ENCODE results near the gene MYH7B. TPM values are rescaled to one million over a fixed set of nuclear protein-coding genes. Genes with fewer than 3 reads are reported as not detected.

Gene MYH7B
- total and polyA plus RNA-seq, 2 experiments from 2014 or later, result 0.10 to 1.1 TPM

DNA sequence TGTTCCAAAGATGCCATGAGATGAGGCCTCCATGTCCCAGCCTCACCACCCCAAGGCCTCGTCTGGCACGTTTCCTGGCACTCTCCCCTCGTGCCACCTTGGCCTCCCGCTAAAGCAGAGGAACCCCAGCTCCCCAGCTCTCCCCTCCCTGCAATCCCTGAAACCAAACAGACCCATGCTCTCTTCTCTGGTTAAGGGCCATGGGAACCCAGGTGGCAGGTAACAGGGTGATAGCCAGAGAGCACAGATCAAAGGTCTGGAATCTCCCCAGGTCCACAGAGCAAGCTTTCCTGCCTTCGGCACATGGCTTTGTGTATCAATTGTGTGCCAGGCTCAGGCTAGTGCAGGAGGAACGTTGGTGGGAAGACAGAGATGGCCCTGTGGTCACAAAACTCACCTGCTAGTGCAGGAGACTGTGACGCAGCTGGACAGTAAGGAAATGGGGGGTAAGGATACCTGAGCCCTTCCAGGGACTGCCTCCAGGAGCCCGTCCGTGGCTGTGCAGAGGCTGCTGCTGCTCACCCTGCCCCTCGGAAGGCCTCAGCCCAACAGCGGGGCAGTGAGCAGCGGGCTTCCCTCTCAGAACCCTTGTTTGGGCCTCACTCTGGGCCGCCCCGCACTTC lies 39.0 kb downstream of the MYH7B start (continued):
- TF ChIP-seq STAT1 (IDR thresholded peaks at IDR 0.05; ENCODE audit: unreplicated experiment) (no peak), JUNB (IDR thresholded peaks at IDR 0.05; ENCODE audit: unreplicated experiment) (no peak), NANOG (IDR thresholded peaks at IDR 0.05; ENCODE audit: borderline replicate concordance) (no peak)
- TF ChIP-seq, protein P1, sequence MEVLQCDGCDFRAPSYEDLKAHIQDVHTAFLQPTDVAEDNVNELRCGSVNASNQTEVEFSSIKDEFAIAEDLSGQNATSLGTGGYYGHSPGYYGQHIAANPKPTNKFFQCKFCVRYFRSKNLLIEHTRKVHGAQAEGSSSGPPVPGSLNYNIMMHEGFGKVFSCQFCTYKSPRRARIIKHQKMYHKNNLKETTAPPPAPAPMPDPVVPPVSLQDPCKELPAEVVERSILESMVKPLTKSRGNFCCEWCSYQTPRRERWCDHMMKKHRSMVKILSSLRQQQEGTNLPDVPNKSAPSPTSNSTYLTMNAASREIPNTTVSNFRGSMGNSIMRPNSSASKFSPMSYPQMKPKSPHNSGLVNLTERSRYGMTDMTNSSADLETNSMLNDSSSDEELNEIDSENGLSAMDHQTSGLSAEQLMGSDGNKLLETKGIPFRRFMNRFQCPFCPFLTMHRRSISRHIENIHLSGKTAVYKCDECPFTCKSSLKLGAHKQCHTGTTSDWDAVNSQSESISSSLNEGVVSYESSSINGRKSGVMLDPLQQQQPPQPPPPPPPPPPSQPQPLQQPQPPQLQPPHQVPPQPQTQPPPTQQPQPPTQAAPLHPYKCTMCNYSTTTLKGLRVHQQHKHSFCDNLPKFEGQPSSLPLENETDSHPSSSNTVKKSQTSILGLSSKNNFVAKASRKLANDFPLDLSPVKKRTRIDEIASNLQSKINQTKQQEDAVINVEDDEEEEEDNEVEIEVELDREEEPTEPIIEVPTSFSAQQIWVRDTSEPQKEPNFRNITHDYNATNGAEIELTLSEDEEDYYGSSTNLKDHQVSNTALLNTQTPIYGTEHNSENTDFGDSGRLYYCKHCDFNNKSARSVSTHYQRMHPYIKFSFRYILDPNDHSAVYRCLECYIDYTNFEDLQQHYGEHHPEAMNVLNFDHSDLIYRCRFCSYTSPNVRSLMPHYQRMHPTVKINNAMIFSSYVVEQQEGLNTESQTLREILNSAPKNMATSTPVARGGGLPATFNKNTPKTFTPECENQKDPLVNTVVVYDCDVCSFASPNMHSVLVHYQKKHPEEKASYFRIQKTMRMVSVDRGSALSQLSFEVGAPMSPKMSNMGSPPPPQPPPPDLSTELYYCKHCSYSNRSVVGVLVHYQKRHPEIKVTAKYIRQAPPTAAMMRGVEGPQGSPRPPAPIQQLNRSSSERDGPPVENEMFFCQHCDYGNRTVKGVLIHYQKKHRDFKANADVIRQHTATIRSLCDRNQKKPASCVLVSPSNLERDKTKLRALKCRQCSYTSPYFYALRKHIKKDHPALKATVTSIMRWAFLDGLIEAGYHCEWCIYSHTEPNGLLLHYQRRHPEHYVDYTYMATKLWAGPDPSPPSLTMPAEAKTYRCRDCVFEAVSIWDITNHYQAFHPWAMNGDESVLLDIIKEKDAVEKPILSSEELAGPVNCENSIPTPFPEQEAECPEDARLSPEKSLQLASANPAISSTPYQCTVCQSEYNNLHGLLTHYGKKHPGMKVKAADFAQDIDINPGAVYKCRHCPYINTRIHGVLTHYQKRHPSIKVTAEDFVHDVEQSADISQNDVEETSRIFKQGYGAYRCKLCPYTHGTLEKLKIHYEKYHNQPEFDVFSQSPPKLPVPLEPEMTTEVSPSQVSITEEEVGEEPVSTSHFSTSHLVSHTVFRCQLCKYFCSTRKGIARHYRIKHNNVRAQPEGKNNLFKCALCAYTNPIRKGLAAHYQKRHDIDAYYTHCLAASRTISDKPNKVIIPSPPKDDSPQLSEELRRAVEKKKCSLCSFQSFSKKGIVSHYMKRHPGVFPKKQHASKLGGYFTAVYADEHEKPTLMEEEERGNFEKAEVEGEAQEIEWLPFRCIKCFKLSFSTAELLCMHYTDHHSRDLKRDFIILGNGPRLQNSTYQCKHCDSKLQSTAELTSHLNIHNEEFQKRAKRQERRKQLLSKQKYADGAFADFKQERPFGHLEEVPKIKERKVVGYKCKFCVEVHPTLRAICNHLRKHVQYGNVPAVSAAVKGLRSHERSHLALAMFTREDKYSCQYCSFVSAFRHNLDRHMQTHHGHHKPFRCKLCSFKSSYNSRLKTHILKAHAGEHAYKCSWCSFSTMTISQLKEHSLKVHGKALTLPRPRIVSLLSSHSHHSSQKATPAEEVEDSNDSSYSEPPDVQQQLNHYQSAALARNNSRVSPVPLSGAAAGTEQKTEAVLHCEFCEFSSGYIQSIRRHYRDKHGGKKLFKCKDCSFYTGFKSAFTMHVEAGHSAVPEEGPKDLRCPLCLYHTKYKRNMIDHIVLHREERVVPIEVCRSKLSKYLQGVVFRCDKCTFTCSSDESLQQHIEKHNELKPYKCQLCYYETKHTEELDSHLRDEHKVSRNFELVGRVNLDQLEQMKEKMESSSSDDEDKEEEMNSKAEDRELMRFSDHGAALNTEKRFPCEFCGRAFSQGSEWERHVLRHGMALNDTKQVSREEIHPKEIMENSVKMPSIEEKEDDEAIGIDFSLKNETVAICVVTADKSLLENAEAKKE (CRISPR knock-in tag; IDR thresholded peaks at IDR 0.05), result no peak

DNA sequence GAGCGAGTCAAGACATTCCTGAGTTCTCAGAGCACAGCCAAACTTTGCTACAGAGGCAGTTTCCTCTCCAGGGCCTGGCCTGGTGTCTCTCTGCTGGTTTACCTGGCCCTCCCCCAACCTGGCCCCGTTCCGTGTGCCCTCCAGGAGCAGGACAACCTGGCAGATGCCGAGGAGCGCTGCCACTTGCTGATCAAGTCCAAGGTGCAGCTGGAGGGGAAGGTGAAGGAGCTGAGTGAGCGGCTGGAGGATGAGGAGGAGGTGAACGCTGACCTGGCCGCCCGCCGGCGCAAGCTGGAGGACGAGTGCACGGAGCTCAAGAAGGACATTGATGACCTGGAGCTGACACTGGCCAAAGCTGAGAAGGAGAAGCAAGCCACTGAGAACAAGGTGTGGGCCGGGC lies 39.5 kb downstream of the MYH7B start:
- H3K9me2 ChIP-seq (ENCODE audit: insufficient read depth), result no peaks in the 10 kb centered on the region
- no peak overlapping the region for H3K27ac Mint-ChIP-seq
- H3K4me3 Mint-ChIP-seq, result no peak overlapping the region
- ATAC-seq, result no peak
- 0 out of 2 replicates have a peak, but pooled peaks cover 6% of the 10 kb centered on the region for H3F3A ChIP-seq (replicated peaks; ENCODE audit: low read depth)
- H3K4me3 ChIP-seq, result no peak overlapping the region
- H3K4me2 ChIP-seq, result no peak overlapping the region
- H3K9me3 Mint-ChIP-seq, result peaks cover 4% of the 10 kb centered on the region; the same call in 2 of the 3 replicates
- TF ChIP-seq CTCF (conservative IDR thresholded peaks at IDR 0.05; ENCODE audit: low read depth in 2 of 2) (no peak), NANOG (IDR thresholded peaks at IDR 0.05; ENCODE audit: borderline replicate concordance) (no peak), REST (IDR thresholded peaks at IDR 0.05; ENCODE audit: unreplicated experiment) (no peak), CREB1 (CRISPR knock-in tag; IDR thresholded peaks at IDR 0.05; ENCODE audit: low read depth) (no peak), ZNF114 (CRISPR knock-in tag; IDR thresholded peaks at IDR 0.05) (no peak), STAT1 (IDR thresholded peaks at IDR 0.05; ENCODE audit: unreplicated experiment) (no peak)
- no peaks in the 10 kb centered on the region for H4K20me1 ChIP-seq (replicated peaks; ENCODE audit: insufficient read depth)
- H3K27me3 ChIP-seq (ENCODE audit: insufficient read depth), result no peaks in the 10 kb centered on the region
- H3K79me2 ChIP-seq (replicated peaks; ENCODE audit: insufficient read depth), result no peaks in the 10 kb centered on the region
- H3K27ac ChIP-seq (ENCODE audit: low read depth), result no peak overlapping the region
- no peak for DNase-seq (ENCODE audit: low spot score)
- H3K27me3 Mint-ChIP-seq (ENCODE audit: insufficient read depth, low read depth, poor library complexity), result peaks cover 38% of the 10 kb centered on the region
- H3K4me1 Mint-ChIP-seq, result peaks cover 17% of the 10 kb centered on the region
- H2AFZ ChIP-seq, result no peak overlapping the region
- peaks cover 9% of the 10 kb centered on the region for H3K36me3 Mint-ChIP-seq (ENCODE audit: low read depth)
- no peaks in the 10 kb centered on the region for H3K36me3 ChIP-seq (ENCODE audit: insufficient read depth)
- no peaks in the 10 kb centered on the region for H3K4me1 ChIP-seq (ENCODE audit: insufficient read depth)

Data from GM23338 (cell line).